HUES64 (cell line): ENCODE data around the gene CNEP1R1.

Experiments used
- H3K27ac ChIP-seq: 2 replicates; pipeline ENCODE4 v1.7.0; 2013; ENCODE audit warnings: low read depth, low read length, inconsistent platforms
- H3K27me3 ChIP-seq: 2 replicates; pipeline ENCODE4 v1.6.1; 2013; ENCODE audit warnings: mild to moderate bottlenecking, low read length; ENCODE audit not compliant: insufficient read depth
- H3K36me3 ChIP-seq: 2 replicates; pipeline ENCODE4 v1.6.1; 2013; ENCODE audit warnings: mild to moderate bottlenecking, low read length; ENCODE audit not compliant: insufficient read depth
- H3K4me1 ChIP-seq: 2 replicates; pipeline ENCODE4 v1.6.1; 2013; ENCODE audit warnings: mild to moderate bottlenecking, low read length, moderate library complexity; ENCODE audit not compliant: insufficient read depth
- H3K4me3 ChIP-seq: 2 replicates; pipeline ENCODE4 v1.5.1; 2013; ENCODE audit warnings: mild to moderate bottlenecking, low read length, moderate library complexity
- H3K9ac ChIP-seq: 2 replicates; pipeline ENCODE4 v1.6.1; 2013; ENCODE audit warnings: mild to moderate bottlenecking, low read depth, low read length
- H3K9me3 ChIP-seq: 2 replicates; pipeline ENCODE4 v1.6.1; 2013; ENCODE audit warnings: low read depth, low read length; ENCODE audit not compliant: insufficient read depth
- WGBS: fragments of 150-250, 120-280 bp; methylation state at CpG from one replicate; pipeline ENCODE4 v1.1.7; 2013; ENCODE audit warnings: missing lambda C conversion rate; 5-methylcytosine and 5-hydroxymethylcytosine counted together

The CNEP1R1 gene

DNA sequence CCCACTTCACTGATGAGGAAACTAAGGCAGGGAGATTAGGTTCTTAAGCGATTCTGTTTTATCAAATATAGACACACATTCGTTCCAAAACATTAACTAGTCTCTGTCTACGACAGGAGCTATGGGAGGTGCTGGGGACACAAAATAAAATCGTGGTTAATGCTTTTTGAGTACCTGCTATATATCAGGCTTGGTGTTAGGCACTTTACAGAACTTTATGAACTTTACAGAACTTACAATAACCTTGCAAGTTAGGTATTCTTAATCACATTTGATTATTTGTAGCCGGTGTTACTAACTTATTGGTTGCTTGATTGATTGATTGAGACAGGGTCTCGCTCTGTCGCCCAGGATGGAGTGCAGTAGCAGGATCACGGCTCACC, 40.2 kb downstream of the CNEP1R1 start:
- no peaks in the 10 kb centered on the region for H3K27me3 ChIP-seq
- peaks cover 19% of the 10 kb centered on the region for H3K36me3 ChIP-seq
- H3K4me1 ChIP-seq: peaks cover 4% of the 10 kb centered on the region
- 90% methylated on average over 8 of the region's 8 CpGs for WGBS
- H3K4me3 ChIP-seq: peak overlapping the region; percentile 97
- H3K27ac ChIP-seq: no peak overlapping the region
- H3K9ac ChIP-seq: no peak overlapping the region
- no peaks in the 10 kb centered on the region for H3K9me3 ChIP-seq

DNA sequence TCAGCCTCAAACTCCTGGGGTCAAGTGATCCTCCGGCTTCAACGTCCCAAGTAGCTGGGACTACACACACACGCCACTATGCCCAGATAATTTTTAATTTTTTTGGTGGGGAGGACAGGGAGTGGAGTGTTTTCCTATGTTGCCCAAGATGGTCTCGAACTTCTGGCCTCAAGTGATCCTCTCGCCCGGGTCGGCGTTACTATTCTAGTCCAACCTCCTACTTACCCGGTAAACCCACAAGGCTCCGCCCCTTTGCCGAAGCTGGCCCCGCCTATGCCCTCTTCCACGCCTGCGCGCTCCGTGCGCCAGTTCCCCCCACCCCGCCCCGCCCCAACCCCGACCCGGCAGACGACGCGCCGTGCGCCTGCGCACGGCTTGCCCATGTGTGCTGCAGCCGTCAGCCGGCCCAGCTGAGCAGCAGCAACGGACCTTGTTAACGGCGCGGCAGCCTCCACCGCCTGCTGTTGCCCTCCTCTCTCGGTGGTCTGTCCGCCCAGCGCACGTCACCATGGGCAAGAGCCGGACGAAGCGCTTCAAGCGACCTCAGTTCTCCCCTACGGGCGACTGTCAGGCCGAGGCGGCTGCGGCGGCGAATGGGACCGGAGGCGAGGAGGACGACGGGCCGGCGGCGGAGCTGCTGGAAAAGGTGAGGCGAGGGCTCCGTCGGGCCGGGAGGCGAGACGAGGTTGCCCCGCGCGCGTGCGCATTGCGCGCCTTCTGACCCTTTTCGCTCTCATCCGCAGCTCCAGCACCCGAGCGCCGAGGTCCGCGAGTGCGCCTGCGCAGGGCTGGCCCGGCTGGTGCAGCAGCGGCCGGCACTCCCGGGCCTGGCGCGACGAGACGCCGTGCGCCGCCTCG, 40.8 kb downstream of the CNEP1R1 start, which contains the start of gene HEATR3:
Gene HEATR3 (plus strand): TSS at position 347 of the 858 bp plus-strand sequence. CDS start 162 bp downstream, at position 509.
- Histone ChIP-seq H3K4me3 (peak within 1 kb of the TSS; percentile 97), H3K27me3 (no peaks in the 10 kb centered on the region), H3K9ac (peak within 1 kb of the TSS; percentile 90), H3K36me3 (peaks cover 24% of the 10 kb centered on the region), H3K4me1 (peaks cover 4% of the 10 kb centered on the region), H3K27ac (peak within 1 kb of the TSS; percentile 92), H3K9me3 (no peaks in the 10 kb centered on the region)
- WGBS: 2% methylated on average over 90 of the region's 91 CpGs

GRCh38 chr16:50066482-50067289, 41.7 kb downstream of the CNEP1R1 start:
- H3K4me3 ChIP-seq: peak overlapping the region; percentile 97
- peak overlapping the region; percentile 90 for H3K9ac ChIP-seq
- H3K27me3 ChIP-seq: no peaks in the 10 kb centered on the region
- 25% methylated on average over 34 of the region's 34 CpGs for WGBS
- H3K4me1 ChIP-seq: peaks cover 4% of the 10 kb centered on the region
- no peaks in the 10 kb centered on the region for H3K9me3 ChIP-seq
- H3K27ac ChIP-seq: peak overlapping the region; percentile 59; the same call in 1 of the 2 replicates
- peaks cover 32% of the 10 kb centered on the region for H3K36me3 ChIP-seq

DNA sequence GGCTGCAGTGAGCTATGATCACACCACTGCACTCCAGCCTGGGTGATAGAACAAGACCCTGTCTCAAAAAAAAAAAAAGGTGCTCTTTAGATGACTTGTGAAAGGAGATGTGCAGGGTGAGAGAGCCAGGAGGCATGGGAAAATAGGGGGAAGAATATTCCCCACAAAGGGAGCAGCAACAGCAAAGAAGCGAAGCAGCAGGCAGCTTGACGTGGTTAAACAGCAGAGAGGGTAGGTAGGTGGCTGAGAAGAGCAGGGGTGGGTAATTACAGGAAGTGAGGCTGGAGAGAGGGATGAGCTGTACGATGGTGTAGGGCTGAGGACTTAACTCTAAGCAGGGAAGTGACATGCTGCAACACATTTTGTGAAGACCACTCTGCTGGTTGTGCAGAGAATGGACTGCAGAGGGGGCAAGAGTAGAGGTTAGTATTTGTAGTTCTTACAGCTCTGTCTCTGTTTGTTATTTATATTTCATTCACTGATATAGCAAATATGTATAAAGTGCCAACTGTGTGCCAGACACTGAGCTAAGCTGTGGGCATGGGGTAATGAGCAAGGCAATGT, 42.3 kb downstream of the CNEP1R1 start:
- H3K27ac ChIP-seq: no peak overlapping the region
- H3K9ac ChIP-seq: no peak overlapping the region
- no peaks in the 10 kb centered on the region for H3K27me3 ChIP-seq
- WGBS: 44% methylated on average over 3 of the region's 3 CpGs
- H3K9me3 ChIP-seq: no peaks in the 10 kb centered on the region
- H3K4me1 ChIP-seq: peaks cover 4% of the 10 kb centered on the region
- H3K4me3 ChIP-seq: peak overlapping the region; percentile 6
- H3K36me3 ChIP-seq: peaks cover 38% of the 10 kb centered on the region

GRCh38 chr16:50068550-50068949, 43.5 kb downstream of the CNEP1R1 start:
- no peak overlapping the region for H3K9ac ChIP-seq
- peaks cover 4% of the 10 kb centered on the region for H3K4me1 ChIP-seq

GRCh38 chr16:50069060-50069459, 44.0 kb downstream of the CNEP1R1 start:
- WGBS: 100% methylated on average over 1 of the region's 1 CpG
- no peak overlapping the region for H3K4me3 ChIP-seq
- peaks cover 42% of the 10 kb centered on the region for H3K36me3 ChIP-seq
- no peak overlapping the region for H3K9ac ChIP-seq
- H3K4me1 ChIP-seq: peaks cover 4% of the 10 kb centered on the region
- no peaks in the 10 kb centered on the region for H3K27me3 ChIP-seq
- no peak overlapping the region for H3K27ac ChIP-seq
- no peaks in the 10 kb centered on the region for H3K9me3 ChIP-seq

More at GRCh38 chr16:50068550-50068949, 43.5 kb downstream of the CNEP1R1 start:
- Histone ChIP-seq H3K4me3 (no peak overlapping the region), H3K27me3 (no peaks in the 10 kb centered on the region), H3K36me3 (peaks cover 38% of the 10 kb centered on the region), H3K9me3 (no peaks in the 10 kb centered on the region), H3K27ac (no peak overlapping the region)
- WGBS: over 99% methylated on average over 4 of the region's 4 CpGs

DNA sequence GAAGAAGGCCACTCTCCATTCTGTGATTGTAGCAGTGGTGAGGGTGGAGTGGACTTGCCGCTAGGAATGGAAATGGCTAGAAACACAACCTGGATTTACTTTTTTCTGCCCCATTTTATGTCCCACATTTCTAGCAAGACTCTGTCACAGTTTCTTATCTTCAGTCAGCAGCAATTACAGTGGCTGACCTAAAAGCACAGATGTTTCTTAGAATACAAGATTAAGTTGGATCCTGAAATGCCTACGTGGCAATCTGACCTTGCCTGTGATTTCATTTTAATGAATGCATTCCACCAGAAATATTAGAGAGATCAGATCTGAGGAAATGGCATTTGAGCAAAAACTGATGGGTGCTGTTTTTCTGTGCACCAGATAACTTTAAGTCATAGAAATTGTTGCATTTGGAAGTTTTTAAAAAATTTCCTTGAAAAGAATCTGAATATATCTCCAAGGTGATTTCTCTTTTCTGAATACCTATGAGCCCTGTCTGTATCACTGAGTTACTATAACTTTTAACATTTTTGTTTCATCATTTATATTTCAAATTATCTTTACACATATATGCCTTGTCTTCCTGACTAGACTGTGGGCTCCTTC, 46.1 kb downstream of the CNEP1R1 start:
- Histone ChIP-seq H3K27ac (no peak overlapping the region), H3K27me3 (no peaks in the 10 kb centered on the region), H3K9me3 (no peaks in the 10 kb centered on the region), H3K4me1 (peaks cover 4% of the 10 kb centered on the region), H3K9ac (no peak overlapping the region), H3K4me3 (no peak overlapping the region), H3K36me3 (peaks cover 52% of the 10 kb centered on the region)
- 100% methylated on average over 2 of the region's 2 CpGs for WGBS

- Histone ChIP-seq H3K9ac (no peak overlapping the region), H3K4me1 (peaks cover 2% of the 10 kb centered on the region), H3K27ac (no peak overlapping the region), H3K27me3 (no peaks in the 10 kb centered on the region), H3K4me3 (no peak overlapping the region), H3K36me3 (peaks cover 59% of the 10 kb centered on the region), H3K9me3 (no peaks in the 10 kb centered on the region)
- WGBS: 98% methylated on average over 4 of the region's 5 CpGs
These were observed 47.7 kb downstream of the CNEP1R1 start for GRCh38 chr16:50072730-50073129.

DNA sequence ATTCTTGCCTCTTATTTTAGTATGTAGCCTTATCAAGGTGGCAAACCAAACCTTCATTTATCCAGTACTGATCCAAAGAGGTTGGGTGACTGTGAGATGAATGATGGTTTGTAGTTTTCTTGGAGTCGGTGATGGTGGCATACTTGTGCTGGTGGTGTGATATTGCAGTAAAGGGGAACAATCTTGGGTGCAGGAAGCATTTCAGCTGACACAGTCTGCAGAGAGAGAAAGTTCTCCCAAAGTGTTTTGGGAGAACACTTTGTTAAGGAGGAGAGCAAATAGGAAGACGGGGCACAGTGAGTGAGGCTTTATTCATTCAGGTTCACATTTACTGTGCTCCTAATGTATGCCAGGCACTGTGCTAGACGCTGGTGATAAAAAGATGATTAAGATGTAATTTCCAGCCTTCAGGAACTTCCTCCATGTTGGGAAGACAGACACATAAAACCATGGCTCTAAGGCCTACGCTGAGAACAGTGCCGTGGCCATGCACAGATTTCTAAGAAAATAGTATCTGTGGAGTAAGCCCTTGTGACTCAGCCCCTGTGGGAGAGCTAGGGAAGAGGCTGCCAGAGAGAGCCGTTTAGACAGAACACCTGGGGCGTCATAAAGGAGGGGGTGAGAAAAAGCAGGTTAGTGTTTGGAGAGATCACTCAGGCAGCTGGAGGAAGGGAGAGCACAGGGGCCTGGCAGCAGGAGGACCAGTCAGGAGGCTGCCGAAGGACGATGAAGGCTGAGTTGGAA, 54.5 kb downstream of the CNEP1R1 start:
- Histone ChIP-seq H3K27ac (no peak overlapping the region), H3K4me1 (no peaks in the 10 kb centered on the region), H3K4me3 (no peak overlapping the region), H3K9me3 (no peaks in the 10 kb centered on the region), H3K27me3 (no peaks in the 10 kb centered on the region), H3K9ac (no peak overlapping the region), H3K36me3 (peaks cover 65% of the 10 kb centered on the region)
- 82% methylated on average over 9 of the region's 9 CpGs for WGBS

GRCh38 chr16:50081428-50082018, 56.5 kb downstream of the CNEP1R1 start:
- Histone ChIP-seq H3K4me3 (no peak overlapping the region), H3K9me3 (no peaks in the 10 kb centered on the region), H3K27me3 (no peaks in the 10 kb centered on the region), H3K36me3 (peaks cover 74% of the 10 kb centered on the region), H3K27ac (no peak overlapping the region), H3K9ac (no peak overlapping the region), H3K4me1 (no peaks in the 10 kb centered on the region)
- 94% methylated on average over 6 of the region's 7 CpGs for WGBS
